Measurements from ENCODE around the gene KCNAB2.

KCNAB2 gene

GRCh38 chr1:6045561-6045960, at the start of gene KCNAB2:
Gene KCNAB2 (plus strand): TSS chr1:6045888. CDS start chr1:6051537, 5,649 bp downstream.
- no peak for DNase-seq

- no peak for DNase-seq
Measured at GRCh38 chr1:5996641-5997270, 48.9 kb upstream of the KCNAB2 start.

GRCh38 chr1:5997316-5997715, 48.4 kb upstream of the KCNAB2 start:
- DNase-seq, result no peak

GRCh38 chr1:5998051-5998905, 47.4 kb upstream of the KCNAB2 start:
- DNase-seq, result no peak

- no peak for DNase-seq
Measured at GRCh38 chr1:5998906-5999301, 46.8 kb upstream of the KCNAB2 start.

- no peak for DNase-seq
Measured at GRCh38 chr1:5999711-6000443, 45.8 kb upstream of the KCNAB2 start.

- DNase-seq, result no peak
Measured at GRCh38 chr1:6000444-6001288, 45.0 kb upstream of the KCNAB2 start.

GRCh38 chr1:6001992-6002576, 43.6 kb upstream of the KCNAB2 start:
- DNase-seq, result no peak

- DNase-seq, result no peak
Measured at GRCh38 chr1:6002714-6003501, 42.8 kb upstream of the KCNAB2 start.

GRCh38 chr1:6003568-6004411, 41.9 kb upstream of the KCNAB2 start:
- no peak for DNase-seq

GRCh38 chr1:6004412-6005123, 41.1 kb upstream of the KCNAB2 start:
- DNase-seq, result no peak

GRCh38 chr1:6005276-6005917, 40.3 kb upstream of the KCNAB2 start:
- DNase-seq, result no peak

- no peak for DNase-seq
Measured at GRCh38 chr1:6006882-6007281, 38.8 kb upstream of the KCNAB2 start.

GRCh38 chr1:6007318-6008083, 38.2 kb upstream of the KCNAB2 start:
- DNase-seq, result no peak

GRCh38 chr1:6008084-6008415, 37.6 kb upstream of the KCNAB2 start:
- DNase-seq, result no peak

- DNase-seq, result no peak
Measured at GRCh38 chr1:6008696-6009095, 37.0 kb upstream of the KCNAB2 start.

- no peak for DNase-seq
Measured at GRCh38 chr1:6009120-6010040, 36.3 kb upstream of the KCNAB2 start.

GRCh38 chr1:6010554-6010953, 35.1 kb upstream of the KCNAB2 start:
- no peak for DNase-seq

All from NCI-H526 treated with DMSO at 0.1 percent for 48 hours (cell line).